Left lung (tissue), 10 donors: Measurements from ENCODE around the gene ROR2. TPM values are rescaled to one million over a fixed set of nuclear protein-coding genes. Genes with fewer than 3 reads are reported as not detected.

ENCODE experiments used
- ATAC-seq: fragments of 200-7000 bp; cut with Tn5 transposase; one replicate; pipeline ENCODE4 v1.9.1; 2020; ENCODE audit warnings: moderate library complexity
- DNase-seq, 4 donors: peaks; one replicate each; pipeline ENCODE4 v3.0.0-alpha.2; 2013 to 2020
- H3K27ac ChIP-seq, 2 donors: fragments of 200-600 bp; sonication (generic) in 1 of 2; one replicate each; pipeline versions ENCODE4 v1.5.0 to v1.8.0; 2020 to 2021
- H3K27me3 ChIP-seq, 2 donors: fragments of 200-600 bp; sonication (generic) in 1 of 2; one replicate each; pipeline versions ENCODE4 v1.5.0 to v1.8.0; 2020 to 2021
- H3K36me3 ChIP-seq, 2 donors: fragments of 200-600 bp; sonication (generic) in 1 of 2; one replicate each; pipeline versions ENCODE4 v1.5.0 to v1.8.0; 2020 to 2021
- H3K4me1 ChIP-seq, 2 donors: fragments of 200-600 bp; one replicate each; pipeline ENCODE4 v1.8.0; 2021
- H3K4me3 ChIP-seq, 2 donors: fragments of 200-600 bp; sonication (generic) in 1 of 2; one replicate each; pipeline versions ENCODE4 v1.5.0 to v1.8.0; 2020 to 2021; ENCODE audit warnings: mild to moderate bottlenecking in 1 of 2
- H3K9me3 ChIP-seq, 2 donors: fragments of 200-600 bp; sonication (generic) in 1 of 2; one replicate each; pipeline versions ENCODE4 v1.5.0 to v1.8.0; 2020 to 2021
- intact Hi-C, 2 donors: fragments of 100-400 bp; cut with DNase I; formaldehyde crosslinking; loops; one replicate each; pipeline versions ENCODE4 v1.11.2 to v1.14.2; 2022
- polyA plus RNA-seq, 6 donors: library from polyadenylated mRNA; unstranded; fragments of 120-200 nt; gene quantifications; one replicate each; pipeline ENCODE4 v1.2.1, GENCODE V29; 2013; ENCODE audit not compliant: insufficient read length in 6 of 6
- total RNA-seq, 2 donors: library from RNA; stranded (reverse); fragmentation: NEBNext Ultra II Directional; extraction: Animal tissue kit (Norgen Biotek cat#: 25700); gene quantifications; one replicate each; pipeline ENCODE4 v1.2.1, GENCODE V29; 2021
- TF ChIP-seq, protein P1 (sequence below), 2 donors: fragments of 200-600 bp; sonication (generic) in 1 of 2; IDR thresholded peaks; one replicate each; pipeline versions ENCODE4 v1.5.0 to v1.8.0; 2021; ENCODE audit warnings: antibody characterized with exemption in 2 of 2
- donor health status: DM: no; HTN: yes; CAD: no.
- donor health status: DM: no; HTN: no; CAD: no.

The ROR2 gene
- total and polyA plus RNA-seq, 8 donors, result 11.5 to 36.5 (median 29.7) TPM

DNA sequence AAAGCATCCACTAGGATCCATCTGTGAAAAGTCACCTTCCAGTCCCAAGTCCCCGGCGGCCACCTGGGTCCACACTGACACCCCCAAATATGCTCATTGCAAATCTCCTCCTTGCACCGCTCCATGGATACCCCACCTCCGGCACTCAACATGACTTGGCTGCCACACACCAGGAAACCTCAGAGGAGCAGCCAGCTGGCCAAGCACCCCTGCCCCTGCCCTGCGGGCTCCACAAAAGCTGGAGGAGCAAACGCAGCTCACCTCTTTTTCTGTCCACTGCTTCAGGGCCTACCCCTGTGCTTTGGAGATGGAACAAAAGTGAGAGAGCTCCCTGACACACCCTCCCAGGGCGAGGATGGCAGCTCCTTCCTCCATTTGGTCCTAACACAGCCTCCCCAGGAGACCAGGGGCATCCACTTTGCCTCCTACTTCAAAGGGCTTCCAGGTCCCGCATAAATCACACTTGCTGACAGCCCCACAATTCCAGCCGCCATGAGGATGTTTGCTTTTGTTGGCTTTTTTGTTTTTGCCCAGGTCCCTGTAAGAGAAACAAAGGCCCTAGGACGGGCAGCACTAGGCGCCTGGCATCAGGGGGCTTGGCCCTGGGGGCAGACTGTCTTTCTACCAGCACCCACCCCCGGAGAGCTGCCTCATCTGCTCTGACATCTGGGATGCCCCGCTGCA, 14.8 kb downstream of the ROR2 start:
- TF ChIP-seq, protein P1, sequence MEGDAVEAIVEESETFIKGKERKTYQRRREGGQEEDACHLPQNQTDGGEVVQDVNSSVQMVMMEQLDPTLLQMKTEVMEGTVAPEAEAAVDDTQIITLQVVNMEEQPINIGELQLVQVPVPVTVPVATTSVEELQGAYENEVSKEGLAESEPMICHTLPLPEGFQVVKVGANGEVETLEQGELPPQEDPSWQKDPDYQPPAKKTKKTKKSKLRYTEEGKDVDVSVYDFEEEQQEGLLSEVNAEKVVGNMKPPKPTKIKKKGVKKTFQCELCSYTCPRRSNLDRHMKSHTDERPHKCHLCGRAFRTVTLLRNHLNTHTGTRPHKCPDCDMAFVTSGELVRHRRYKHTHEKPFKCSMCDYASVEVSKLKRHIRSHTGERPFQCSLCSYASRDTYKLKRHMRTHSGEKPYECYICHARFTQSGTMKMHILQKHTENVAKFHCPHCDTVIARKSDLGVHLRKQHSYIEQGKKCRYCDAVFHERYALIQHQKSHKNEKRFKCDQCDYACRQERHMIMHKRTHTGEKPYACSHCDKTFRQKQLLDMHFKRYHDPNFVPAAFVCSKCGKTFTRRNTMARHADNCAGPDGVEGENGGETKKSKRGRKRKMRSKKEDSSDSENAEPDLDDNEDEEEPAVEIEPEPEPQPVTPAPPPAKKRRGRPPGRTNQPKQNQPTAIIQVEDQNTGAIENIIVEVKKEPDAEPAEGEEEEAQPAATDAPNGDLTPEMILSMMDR (IDR thresholded peaks at IDR 0.05), result no peak
- Histone ChIP-seq H3K27me3 (peaks cover 0 to 8% of the 10 kb centered on the region in 2 donors), H3K36me3 (no peaks in the 10 kb centered on the region), H3K9me3 (peaks cover 0 to 18% of the 10 kb centered on the region in 2 donors), H3K4me3 (no peak overlapping the region), H3K4me1 (no peaks in the 10 kb centered on the region), H3K27ac (no peak overlapping the region)
- ATAC-seq, result no peak
- intact Hi-C loops, result no loop called here
- DNase-seq, result no peak

GRCh38 chr9:91934654-91935053, 15.4 kb downstream of the ROR2 start:
- no peak overlapping the region for H3K4me3 ChIP-seq
- ATAC-seq, result no peak
- intact Hi-C loops, result no loop called here

DNA sequence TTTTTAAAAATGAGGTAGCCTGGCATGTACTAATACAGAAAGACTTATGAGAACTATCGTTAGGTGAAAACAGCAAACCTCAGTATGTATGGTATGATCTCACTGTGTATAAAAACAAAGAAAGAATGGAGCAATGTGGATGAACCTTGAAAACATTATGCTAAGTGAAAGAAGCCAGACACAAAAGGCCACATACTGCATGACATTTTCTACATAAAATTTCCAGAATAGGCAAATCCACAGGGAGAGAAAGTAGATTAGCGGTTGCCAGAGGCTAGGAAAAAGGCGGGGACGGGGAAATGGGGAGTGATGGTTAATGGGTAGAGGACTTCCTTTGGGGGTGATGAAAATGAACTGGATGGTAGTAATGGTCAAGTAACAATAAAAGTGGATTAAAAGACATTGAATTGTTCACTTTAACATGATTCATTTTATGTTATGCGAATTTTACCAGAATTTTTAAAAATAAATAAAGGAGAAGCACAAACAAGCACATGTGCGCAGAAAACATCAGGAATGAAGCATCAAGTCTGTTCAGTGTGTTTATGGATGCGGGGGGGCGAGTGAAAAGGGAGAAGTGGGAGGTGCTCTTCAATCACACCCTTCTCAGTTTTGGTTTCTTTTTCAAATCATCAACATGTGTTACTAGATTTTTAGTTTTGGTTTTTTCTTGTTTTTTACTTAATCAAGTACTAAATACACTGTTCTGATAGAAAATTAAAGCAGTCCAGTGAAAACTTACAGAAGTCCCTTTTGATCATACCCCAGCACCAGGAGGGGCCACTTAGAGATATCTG, 16.3 kb downstream of the ROR2 start:
- DNase-seq (no peak), ATAC-seq (no peak)
- Histone ChIP-seq H3K9me3 (peaks cover 0 to 33% of the 10 kb centered on the region in 2 donors), H3K4me3 (no peak overlapping the region), H3K27ac (no peak overlapping the region), H3K36me3 (no peaks in the 10 kb centered on the region), H3K27me3 (peaks cover 0 to 8% of the 10 kb centered on the region in 2 donors), H3K4me1 (no peaks in the 10 kb centered on the region)
- intact Hi-C loops, result no loop called here
- TF ChIP-seq, protein P1 (IDR thresholded peaks at IDR 0.05), result no peak

More at GRCh38 chr9:91934654-91935053, 15.4 kb downstream of the ROR2 start:
- TF ChIP-seq, protein P1 (IDR thresholded peaks at IDR 0.05), result no peak
- Histone ChIP-seq H3K4me1 (no peaks in the 10 kb centered on the region), H3K36me3 (no peaks in the 10 kb centered on the region), H3K27ac (no peak overlapping the region), H3K27me3 (peaks cover 0 to 8% of the 10 kb centered on the region in 2 donors), H3K9me3 (peaks cover 0 to 24% of the 10 kb centered on the region in 2 donors)
- no peak for DNase-seq

DNA sequence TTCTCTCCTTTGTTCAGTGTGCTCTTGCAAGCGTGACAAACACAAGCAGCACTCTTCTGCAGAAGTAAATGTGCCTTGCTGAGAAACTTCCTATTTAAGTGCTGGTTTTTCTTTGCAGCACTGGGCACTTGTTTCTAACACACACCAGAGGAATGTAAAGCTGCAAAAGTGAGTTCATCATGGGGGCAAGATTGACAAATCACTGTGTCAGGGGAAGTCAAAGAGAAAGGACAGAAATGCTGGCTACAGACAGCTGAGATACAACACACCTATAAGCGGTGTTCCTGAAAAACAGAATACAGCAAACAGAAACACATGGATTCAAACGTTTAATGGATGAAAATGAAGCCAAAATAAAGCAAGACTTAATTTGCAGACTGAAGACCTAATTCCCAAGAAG, 19.6 kb downstream of the ROR2 start:
- ATAC-seq (no peak), DNase-seq (no peak)
- intact Hi-C loops, result no loop called here

More for the DNA sequence above, 19.6 kb downstream of the ROR2 start:
- Histone ChIP-seq H3K4me1 (no peaks in the 10 kb centered on the region), H3K4me3 (no peak overlapping the region), H3K27me3 (no peaks in the 10 kb centered on the region), H3K36me3 (no peaks in the 10 kb centered on the region), H3K9me3 (peaks cover 0 to 37% of the 10 kb centered on the region in 2 donors), H3K27ac (no peak overlapping the region)
- TF ChIP-seq, protein P1 (IDR thresholded peaks at IDR 0.05), result no peak
